AG04449 (cell line): ENCODE measurements around the gene CENPT.
"Not testable (repeated sequence)": the region's sequence is repeated elsewhere in the genome, so short reads cannot be mapped to it uniquely, and the experiment has no call there.

Source experiments
- CTCF ChIA-PET: fragments of 350-600 bp; formaldehyde crosslinking; extraction: SDS; loops from one replicate; lab custom pipeline; 2021; ENCODE audit warnings: antibody characterized with exemption; lab: Yijun Ruan, JAX
- POLR2A ChIA-PET: fragments of 400-600, 350-600 bp; formaldehyde crosslinking; extraction: SDS; loops from one replicate; lab custom pipeline; 2020; ENCODE audit warnings: antibody characterized with exemption, inconsistent platforms; lab: Yijun Ruan, JAX
- DNase-seq: peaks from one replicate; pipeline ENCODE4 v3.0.0-alpha.2; 2010; ENCODE audit warnings: low read depth, low spot score
- H3K4me3 ChIP-seq: 2 replicates; pipeline ENCODE4 v1.5.1; 2011; ENCODE audit warnings: low read depth, mild to moderate bottlenecking, control low read depth, low read length
- TF ChIP-seq, protein P1 (sequence below): IDR thresholded peaks from one replicate; pipeline ENCODE4 v1.5.1; 2011; ENCODE audit warnings: mild to moderate bottlenecking, moderate library complexity, low read length, control low read depth, inconsistent platforms; ENCODE audit not compliant: insufficient read depth; ENCODE audit errors: missing control alignments

CENPT gene

DNA sequence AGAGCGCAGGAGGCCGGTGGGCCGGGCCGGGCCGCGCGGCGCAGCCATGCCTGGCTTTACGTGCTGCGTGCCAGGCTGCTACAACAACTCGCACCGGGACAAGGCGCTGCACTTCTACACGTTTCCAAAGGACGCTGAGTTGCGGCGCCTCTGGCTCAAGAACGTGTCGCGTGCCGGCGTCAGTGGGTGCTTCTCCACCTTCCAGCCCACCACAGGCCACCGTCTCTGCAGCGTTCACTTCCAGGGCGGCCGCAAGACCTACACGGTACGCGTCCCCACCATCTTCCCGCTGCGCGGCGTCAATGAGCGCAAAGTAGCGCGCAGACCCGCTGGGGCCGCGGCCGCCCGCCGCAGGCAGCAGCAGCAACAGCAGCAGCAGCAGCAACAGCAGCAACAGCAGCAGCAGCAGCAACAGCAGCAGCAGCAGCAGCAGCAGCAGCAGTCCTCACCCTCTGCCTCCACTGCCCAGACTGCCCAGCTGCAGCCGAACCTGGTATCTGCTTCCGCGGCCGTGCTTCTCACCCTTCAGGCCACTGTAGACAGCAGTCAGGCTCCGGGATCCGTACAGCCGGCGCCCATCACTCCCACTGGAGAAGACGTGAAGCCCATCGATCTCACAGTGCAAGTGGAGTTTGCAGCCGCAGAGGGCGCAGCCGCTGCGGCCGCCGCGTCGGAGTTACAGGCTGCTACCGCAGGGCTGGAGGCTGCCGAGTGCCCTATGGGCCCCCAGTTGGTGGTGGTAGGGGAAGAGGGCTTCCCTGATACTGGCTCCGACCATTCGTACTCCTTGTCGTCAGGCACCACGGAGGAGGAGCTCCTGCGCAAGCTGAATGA is 4.8 kb downstream of the CENPT start:
- TF ChIP-seq, protein P1, sequence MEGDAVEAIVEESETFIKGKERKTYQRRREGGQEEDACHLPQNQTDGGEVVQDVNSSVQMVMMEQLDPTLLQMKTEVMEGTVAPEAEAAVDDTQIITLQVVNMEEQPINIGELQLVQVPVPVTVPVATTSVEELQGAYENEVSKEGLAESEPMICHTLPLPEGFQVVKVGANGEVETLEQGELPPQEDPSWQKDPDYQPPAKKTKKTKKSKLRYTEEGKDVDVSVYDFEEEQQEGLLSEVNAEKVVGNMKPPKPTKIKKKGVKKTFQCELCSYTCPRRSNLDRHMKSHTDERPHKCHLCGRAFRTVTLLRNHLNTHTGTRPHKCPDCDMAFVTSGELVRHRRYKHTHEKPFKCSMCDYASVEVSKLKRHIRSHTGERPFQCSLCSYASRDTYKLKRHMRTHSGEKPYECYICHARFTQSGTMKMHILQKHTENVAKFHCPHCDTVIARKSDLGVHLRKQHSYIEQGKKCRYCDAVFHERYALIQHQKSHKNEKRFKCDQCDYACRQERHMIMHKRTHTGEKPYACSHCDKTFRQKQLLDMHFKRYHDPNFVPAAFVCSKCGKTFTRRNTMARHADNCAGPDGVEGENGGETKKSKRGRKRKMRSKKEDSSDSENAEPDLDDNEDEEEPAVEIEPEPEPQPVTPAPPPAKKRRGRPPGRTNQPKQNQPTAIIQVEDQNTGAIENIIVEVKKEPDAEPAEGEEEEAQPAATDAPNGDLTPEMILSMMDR = peak; percentile 44
- no peak for DNase-seq
- ChIA-PET POLR2A (no interaction called here), CTCF (interaction anchor here (1.1 to 4.3 kb wide), 6 partner anchors 9 to 86 kb away, joined by 3 to 21 read pairs (median 6); partner anchors contain the start of gene NRN1L)
- H3K4me3 ChIP-seq = peak overlapping the region; percentile 97

DNA sequence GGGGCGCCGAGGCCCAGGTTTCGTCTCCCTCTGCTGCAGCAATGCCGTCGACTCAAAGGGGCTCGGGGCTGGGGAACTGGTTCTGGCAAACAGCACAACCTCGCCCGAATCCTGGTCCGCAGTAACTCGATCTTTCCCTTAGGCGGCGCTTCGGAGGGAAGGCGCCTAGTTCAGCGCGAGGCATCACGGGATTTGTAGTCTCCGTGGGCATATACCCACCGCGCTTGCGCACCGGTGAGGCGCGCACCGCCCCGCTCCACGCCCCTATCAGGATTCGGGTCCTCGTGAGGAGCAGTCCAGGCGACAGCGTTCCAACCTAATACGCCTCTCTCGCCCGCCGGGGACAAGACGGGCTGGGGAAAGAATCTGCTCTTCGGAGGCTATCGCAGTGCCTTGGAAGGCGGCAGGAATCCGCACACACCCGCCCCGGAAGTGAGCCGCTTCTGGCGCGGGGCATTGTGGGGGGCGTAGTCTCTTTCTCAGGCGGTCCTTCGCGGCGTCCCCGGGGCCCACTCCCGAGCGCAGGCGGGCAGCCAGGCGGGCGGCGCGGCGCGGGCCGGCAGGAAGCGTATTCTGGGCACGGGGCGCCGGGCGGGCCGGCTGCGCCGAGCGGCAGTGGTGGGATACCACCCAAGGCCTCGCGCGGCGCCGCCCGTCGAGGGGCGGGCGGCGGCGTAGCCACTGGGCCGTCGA is 5.5 kb downstream of the CENPT start, which contains the start of gene THAP11:
THAP11 (plus strand) TSS at position 505 of the 693 bp plus-strand sequence. CDS start 235 bp downstream, outside the sequence.
- ChIA-PET CTCF (interaction anchor here (0.6 to 3.1 kb wide), 10 partner anchors 8 to 174 kb away, joined by 3 to 24 read pairs (median 6); no protein-coding TSS in a partner anchor), POLR2A (no interaction called here)
- TF ChIP-seq, protein P1 = peak; percentile 90
- H3K4me3 ChIP-seq = peak within 1 kb of the TSS; percentile 97
- no peak for DNase-seq

DNA sequence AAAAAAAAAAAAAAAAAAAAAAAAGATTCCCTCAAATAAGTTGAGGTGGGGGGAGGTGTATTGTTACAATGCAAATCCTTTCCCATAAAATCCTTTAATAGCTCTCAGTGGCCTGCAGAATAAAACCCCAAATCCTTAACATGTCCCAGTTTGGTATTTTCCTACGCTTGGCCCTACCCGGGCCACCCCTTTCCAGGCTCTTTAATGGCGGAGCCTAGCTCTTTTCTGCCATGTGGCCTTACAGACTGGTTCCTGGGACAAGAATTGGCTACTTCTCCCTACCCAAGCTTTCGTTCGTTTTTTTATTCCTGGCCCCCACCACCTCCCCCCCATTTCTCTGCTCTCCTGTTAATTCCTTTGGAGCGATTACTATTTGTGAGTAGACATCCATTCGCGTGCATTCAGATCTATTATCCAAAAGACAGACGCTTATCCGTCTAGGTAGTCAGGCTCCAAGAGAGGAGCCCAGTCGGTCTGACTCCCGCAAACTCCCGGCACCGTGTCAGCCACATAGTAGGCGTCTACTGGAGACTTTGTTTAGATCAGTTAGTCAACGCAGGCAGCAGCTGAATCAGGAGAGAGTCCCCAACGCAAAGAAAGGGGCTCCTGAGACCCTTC is 6.2 kb downstream of the CENPT start:
- ChIA-PET POLR2A (interaction anchor here (0.6 kb wide), 1 partner anchor 23 kb away, joined by 3 read pairs; no protein-coding TSS in a partner anchor), CTCF (interaction anchor here (0.5 to 3.1 kb wide), 14 partner anchors 8 to 321 kb away, joined by 3 to 24 read pairs (median 4); no protein-coding TSS in a partner anchor)
- peak overlapping the region; percentile 41 for H3K4me3 ChIP-seq
- DNase-seq = no peak
- TF ChIP-seq, protein P1 = no peak

DNA sequence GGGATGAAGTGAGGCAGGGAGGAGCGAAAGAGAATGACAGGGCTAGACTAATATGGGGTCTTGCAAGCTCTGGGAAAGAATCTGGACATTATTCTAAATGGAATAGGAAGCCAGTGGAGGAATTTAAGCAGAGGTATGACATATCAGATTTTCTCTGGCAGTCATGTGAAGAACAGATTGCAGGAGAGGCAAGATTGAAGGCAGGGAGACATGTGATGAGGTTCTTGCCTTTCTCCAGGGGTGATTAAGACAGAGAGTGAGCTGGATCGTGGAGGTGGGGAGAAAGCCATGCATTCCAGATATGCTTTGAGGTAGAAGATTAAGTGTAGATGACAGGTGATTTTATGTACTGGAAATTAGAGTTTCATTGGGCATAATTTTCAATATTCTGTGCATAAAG is 9.7 kb downstream of the CENPT start:
- H3K4me3 ChIP-seq = no peak overlapping the region
- TF ChIP-seq, protein P1 = no peak
- CTCF ChIA-PET = interaction anchor here (0.6 to 13.4 kb wide), 7 partner anchors 9 to 317 kb away, joined by 3 to 181 read pairs (median 4); partner anchors contain the start of genes NRN1L and NUTF2
- no peak for DNase-seq
- POLR2A ChIA-PET = no interaction called here

DNA sequence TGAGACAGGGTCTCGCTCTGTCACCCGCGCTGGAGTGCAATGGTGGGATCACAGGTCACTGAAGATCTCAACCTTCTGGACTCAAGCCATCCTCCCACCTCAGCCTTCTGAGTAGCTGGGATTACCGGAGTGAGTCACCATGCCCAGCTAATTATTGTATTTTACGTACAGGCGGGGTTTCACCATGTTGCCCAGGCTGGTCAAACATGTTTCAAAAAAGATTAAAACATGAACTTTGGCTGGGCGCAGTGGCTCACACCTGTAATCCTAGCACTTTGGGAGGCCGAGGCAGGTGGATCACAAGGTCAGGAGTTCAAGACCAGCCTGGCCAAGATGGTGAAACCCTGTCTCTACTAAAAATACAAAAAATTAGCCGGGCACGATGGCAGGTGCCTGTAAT is 10.3 kb downstream of the CENPT start:
- POLR2A ChIA-PET, DNase-seq, H3K4me3 ChIP-seq: not testable (repeated sequence)
- CTCF ChIA-PET = interaction anchor here (0.7 to 13.4 kb wide), 6 partner anchors 9 to 164 kb away, joined by 3 to 181 read pairs (median 3); partner anchors contain the start of genes NRN1L and NUTF2

DNA sequence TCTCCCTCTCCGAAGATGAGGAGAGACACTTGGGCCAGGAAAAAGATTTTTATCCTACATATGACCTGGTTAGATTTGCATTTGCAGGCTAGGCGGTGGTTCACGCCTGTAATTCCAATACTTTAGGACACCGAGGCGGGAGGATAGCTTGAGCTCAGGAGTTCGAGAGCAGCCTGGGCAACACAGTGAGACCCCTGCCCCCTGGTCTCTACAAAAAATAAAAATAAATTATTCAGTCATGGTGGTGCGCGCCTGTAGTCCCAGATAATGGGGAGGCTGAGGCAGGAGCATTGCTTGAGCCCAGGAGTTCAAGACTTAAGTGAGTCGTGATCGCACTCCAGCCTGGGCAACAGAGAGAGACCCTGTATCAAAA is 13.3 kb downstream of the CENPT start:
- ChIA-PET CTCF (interaction anchor here (0.7 to 13.4 kb wide), 4 partner anchors 9 to 25 kb away, joined by 3 to 181 read pairs (median 12); no protein-coding TSS in a partner anchor), POLR2A (interaction anchor here (0.9 to 1.9 kb wide), 5 partner anchors 10 to 126 kb away, joined by 3 to 8 read pairs (median 6); partner anchors contain the start of genes RANBP10 and TSNAXIP1)
- TF ChIP-seq, protein P1 = no peak
- DNase-seq = no peak
- peak overlapping the region; percentile 83 for H3K4me3 ChIP-seq
